ENCODE data around the gene TRAM2. TPM values are rescaled to one million over a fixed set of nuclear protein-coding genes. Genes with fewer than 3 reads are reported as not detected.
A peak's percentile ranks its signal among the peaks of the same experiment; 100 is the strongest.

TRAM2 gene
- total and polyA plus RNA-seq, 2 donors (not counting 3 experiments of a cell fraction or from before 2014, with no cell fraction given), result 85.7 to 98.6 TPM

DNA sequence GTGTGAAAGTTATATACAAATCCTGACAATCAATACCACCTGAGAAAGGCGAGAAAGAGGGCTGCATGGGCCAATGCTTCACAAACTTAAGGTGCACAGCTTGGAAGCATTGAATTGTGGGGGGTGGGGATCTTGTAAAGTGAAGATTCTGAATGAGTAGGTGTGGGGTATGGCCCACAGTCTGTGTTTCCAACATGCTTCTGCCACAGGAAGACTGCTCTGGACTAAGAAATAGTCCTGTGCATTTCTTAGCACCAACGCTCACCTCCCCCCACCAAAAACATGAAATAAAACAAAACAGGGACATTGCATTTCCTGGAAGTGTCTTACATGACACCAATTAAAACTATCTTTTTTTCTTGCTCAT, 21.9 kb upstream of the TRAM2 start:
- Histone ChIP-seq H3K27me3 (ENCODE audit: control insufficient read depth in 2 of 2, insufficient read depth in 2 of 2, low read length in 2 of 2) (no peaks in the 10 kb centered on the region), H3K79me2 (ENCODE audit: control insufficient read depth, insufficient read depth, low read length) (no peaks in the 10 kb centered on the region), H4K20me1 (replicated peaks; ENCODE audit: control insufficient read depth, extremely low read depth, insufficient read depth, low read length) (no peaks in the 10 kb centered on the region), H3K27ac (ENCODE audit: insufficient read depth, low read depth, low read length) (no peak overlapping the region), H2AFZ (ENCODE audit: low read depth, low read length) (peak overlapping the region; percentile 68), H3K4me3 (replicated peaks in 1 of 3; ENCODE audit: insufficient read depth in 1 of 3, low read depth in 1 of 3, low read length in 3 of 3) (no peak overlapping the region), H3K4me2 (ENCODE audit: insufficient read depth, low read length) (no peak overlapping the region), H3K9ac (replicated peaks; ENCODE audit: extremely low read depth, insufficient read depth, low read length) (no peak overlapping the region), H3K9me3 (replicated peaks; ENCODE audit: control insufficient read depth, insufficient read depth, low read length) (no peaks in the 10 kb centered on the region), H3K9me1 (replicated peaks; ENCODE audit: control insufficient read depth, extremely low read depth, insufficient read depth, low read length) (no peaks in the 10 kb centered on the region), H3K36me3 (ENCODE audit: control insufficient read depth in 2 of 2, extremely low read depth in 1 of 2, insufficient read depth in 2 of 2, low read length in 2 of 2) (no peaks in the 10 kb centered on the region), H3K4me1 (ENCODE audit: control insufficient read depth, extremely low read depth, insufficient read depth, low read length) (peaks cover 39% of the 10 kb centered on the region)
- dilution Hi-C loops (cut with MboI; ENCODE audit: extremely low pct_ligation_motif_present, low sequenced_read_pairs), result no loop called here
- DNase-seq (ENCODE audit: low read depth, low spot score), result no peak
- intact Hi-C loops (cut with micrococcal nuclease), result loop anchor here (1.0 to 2.0 kb wide), 4 partner anchors 23 to 183 kb away; no protein-coding TSS in a partner anchor
- TF ChIP-seq MYC (IDR thresholded peaks at IDR 0.05; ENCODE audit: low read depth, low read length) (no peak), POLR2AphosphoS5 (IDR thresholded peaks at IDR 0.05; ENCODE audit: insufficient read depth, low read depth, low read length) (no peak), GATA2 (IDR thresholded peaks at IDR 0.05; ENCODE audit: insufficient read depth, insufficient read length, low read depth, low read length) (no peak), POLR2A (IDR thresholded peaks at IDR 0.05; ENCODE audit: low read depth, low read length) (no peak), EZH2 (IDR thresholded peaks at IDR 0.05; ENCODE audit: borderline replicate concordance, low read depth, low read length, severe bottlenecking) (no peak), JUN (IDR thresholded peaks at IDR 0.05; ENCODE audit: borderline replicate concordance, insufficient read depth, insufficient read length, low read depth) (no peak), FOS (IDR thresholded peaks at IDR 0.05; ENCODE audit: borderline replicate concordance, insufficient read depth, low read length) (no peak)
- TF ChIP-seq, protein P1, sequence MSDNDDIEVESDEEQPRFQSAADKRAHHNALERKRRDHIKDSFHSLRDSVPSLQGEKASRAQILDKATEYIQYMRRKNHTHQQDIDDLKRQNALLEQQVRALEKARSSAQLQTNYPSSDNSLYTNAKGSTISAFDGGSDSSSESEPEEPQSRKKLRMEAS (IDR thresholded peaks at IDR 0.05; ENCODE audit: insufficient read depth, insufficient read length), result no peak
- TF ChIP-seq, protein P2, sequence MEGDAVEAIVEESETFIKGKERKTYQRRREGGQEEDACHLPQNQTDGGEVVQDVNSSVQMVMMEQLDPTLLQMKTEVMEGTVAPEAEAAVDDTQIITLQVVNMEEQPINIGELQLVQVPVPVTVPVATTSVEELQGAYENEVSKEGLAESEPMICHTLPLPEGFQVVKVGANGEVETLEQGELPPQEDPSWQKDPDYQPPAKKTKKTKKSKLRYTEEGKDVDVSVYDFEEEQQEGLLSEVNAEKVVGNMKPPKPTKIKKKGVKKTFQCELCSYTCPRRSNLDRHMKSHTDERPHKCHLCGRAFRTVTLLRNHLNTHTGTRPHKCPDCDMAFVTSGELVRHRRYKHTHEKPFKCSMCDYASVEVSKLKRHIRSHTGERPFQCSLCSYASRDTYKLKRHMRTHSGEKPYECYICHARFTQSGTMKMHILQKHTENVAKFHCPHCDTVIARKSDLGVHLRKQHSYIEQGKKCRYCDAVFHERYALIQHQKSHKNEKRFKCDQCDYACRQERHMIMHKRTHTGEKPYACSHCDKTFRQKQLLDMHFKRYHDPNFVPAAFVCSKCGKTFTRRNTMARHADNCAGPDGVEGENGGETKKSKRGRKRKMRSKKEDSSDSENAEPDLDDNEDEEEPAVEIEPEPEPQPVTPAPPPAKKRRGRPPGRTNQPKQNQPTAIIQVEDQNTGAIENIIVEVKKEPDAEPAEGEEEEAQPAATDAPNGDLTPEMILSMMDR (IDR thresholded peaks at IDR 0.05; ENCODE audit: extremely low read depth in 1 of 2, insufficient read depth in 1 of 2, low read depth in 1 of 2, low read length in 2 of 2), result no peak
- POLR2A ChIA-PET, result no interaction called here
- CTCF ChIA-PET, result interaction anchor here (1.0 to 4.1 kb wide), 6 partner anchors 8 to 191 kb away, joined by 3 to 20 read pairs (median 4); partner anchors contain the start of gene TRAM2
- FAIRE-seq, result no peak
- no TSS peak for BruUV-seq (replicated peaks)

Measured in endothelial cell of umbilical vein (primary cell).